Muscle of back (tissue), 11 donors: Measurements from ENCODE around the gene CRADD. TPM values are rescaled to one million over a fixed set of nuclear protein-coding genes. Genes with fewer than 3 reads are reported as not detected.
"Not testable (repeated sequence)": the region's sequence is repeated elsewhere in the genome, so short reads cannot be mapped to it uniquely, and the experiment has no call there.

Experiments
- DNase-seq, 3 donors: peaks; one replicate each; pipeline versions ENCODE4 v3.0.0 to v3.0.0-alpha.2; 2013
- polyA plus RNA-seq, 10 donors: library from polyadenylated mRNA; unstranded; fragments of 120-200 nt; gene quantifications; one replicate each; pipeline ENCODE4 v1.2.1, GENCODE V29; 2013; ENCODE audit not compliant: insufficient read length in 10 of 10

Gene CRADD
- polyA plus RNA-seq, 10 donors: 10.0 to 14.3 (median 12.4) TPM

GRCh38 chr12:93782853-93783252, 105.7 kb downstream of the CRADD start:
- no peak for DNase-seq

DNA sequence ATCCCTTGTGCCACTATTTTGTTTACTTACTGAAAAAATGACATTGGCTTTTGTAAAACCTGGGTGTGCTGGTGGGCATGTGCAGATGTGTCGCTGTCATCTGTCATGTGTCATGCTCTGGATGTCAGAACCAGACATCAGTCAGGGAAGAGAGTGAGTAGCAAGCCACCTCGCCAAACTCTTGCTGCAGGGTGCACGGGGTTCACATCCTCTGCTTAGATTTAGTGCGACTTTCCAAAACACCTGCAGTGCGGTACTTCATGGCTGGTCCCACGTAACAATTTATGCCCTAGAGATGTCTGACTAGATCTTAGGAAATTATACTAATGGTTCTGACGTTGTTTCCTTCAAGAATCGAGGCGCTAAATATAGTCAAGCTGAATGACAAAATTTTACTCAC, 106.7 kb downstream of the CRADD start:
- DNase-seq: no peak

DNA sequence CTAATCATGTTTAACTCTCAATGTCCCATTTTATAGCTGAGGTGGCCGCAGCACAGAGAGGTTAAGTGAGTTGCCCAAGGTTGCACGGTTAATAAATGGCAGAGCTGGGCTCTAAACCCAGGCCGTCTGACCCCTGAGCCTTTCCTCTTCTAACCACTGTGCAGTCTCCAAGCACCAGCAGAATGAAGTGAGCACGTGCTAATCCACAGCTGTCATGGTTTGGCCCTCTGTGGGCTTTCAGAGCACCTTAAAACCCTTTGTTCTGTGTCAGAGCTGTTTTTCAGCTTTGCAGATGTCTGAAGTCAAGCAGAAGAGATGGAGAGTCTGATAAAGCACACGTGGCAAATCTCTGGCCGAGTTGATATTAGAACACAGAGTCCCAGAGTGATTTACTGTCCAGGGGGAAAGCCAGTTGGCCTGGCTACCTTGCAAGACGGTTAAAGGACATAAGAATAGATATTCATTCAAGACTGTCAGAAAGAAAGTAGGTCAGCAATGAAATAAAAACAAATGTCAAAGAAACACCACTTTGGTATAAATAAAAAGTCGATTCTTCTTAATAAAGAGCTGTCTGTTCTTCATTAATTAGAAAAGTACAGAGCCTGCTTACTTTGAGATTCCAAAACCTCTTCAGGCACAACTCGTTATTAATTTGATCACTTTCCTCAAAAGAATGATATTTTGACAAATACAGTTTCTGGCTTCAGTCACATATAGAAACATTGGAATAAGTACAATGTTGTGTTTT, 107.3 kb downstream of the CRADD start:
- peak; percentile 28 to 70 (median 60) for DNase-seq

- DNase-seq: peak in 1 of 3 donors; percentile 94
Measured at GRCh38 chr12:93785249-93786010, 108.3 kb downstream of the CRADD start.

DNA sequence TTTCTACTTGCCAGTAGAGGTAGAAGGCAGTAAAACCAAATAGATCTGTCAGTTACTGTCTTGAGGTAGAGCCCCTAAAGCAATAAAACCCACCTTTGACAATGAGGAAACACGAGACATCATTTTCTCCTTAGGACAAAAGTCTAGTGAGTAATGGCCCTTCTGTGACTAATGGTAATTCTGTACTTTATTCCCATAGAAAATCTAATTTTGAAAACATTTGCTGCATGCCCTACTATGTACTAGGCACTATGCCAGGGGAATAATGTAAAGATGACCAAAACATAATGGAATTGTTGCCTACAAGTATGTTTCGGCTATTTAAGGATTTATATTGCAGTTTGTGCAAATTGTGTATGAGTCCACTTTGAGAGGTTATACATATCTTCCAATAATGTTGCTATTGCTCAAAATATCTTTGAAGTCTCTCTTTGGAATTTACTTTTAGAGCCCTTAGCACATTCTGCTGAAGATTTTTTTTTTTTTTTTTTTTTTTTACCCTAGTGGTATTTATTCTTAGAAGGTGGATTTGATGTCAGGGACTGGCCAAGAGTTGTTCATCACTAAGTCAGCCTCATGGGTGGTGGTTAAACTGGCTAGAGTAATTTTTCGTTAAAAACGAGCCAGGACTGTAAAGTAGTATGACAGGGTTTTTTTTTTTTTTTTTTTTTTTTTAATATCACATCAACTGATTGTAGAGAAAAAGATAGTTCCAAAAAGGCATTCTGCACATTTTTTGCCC, 109.7 kb downstream of the CRADD start:
- DNase-seq: no peak

DNA sequence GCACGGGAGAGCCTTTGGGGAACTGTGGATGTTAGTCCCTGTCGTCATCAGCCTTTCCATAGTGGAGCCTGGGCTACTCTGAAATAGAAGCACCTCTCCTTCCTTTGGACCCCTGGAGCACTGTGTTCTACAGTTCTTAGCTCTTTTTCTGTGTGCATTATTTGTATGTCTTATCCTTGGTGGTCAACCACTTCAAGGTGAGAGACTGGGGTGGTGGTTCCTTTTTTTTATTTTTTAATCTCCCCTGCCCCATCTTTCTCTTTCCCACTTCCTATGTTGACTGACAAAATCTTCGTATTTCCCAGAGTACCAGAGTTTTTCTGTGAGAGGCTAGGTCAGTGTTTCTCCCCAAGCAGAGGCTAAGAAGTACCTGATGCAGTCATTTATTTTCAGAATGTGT, 111.7 kb downstream of the CRADD start:
- no peak for DNase-seq

- DNase-seq: no peak
Measured at GRCh38 chr12:93789767-93790166, 112.6 kb downstream of the CRADD start.

DNA sequence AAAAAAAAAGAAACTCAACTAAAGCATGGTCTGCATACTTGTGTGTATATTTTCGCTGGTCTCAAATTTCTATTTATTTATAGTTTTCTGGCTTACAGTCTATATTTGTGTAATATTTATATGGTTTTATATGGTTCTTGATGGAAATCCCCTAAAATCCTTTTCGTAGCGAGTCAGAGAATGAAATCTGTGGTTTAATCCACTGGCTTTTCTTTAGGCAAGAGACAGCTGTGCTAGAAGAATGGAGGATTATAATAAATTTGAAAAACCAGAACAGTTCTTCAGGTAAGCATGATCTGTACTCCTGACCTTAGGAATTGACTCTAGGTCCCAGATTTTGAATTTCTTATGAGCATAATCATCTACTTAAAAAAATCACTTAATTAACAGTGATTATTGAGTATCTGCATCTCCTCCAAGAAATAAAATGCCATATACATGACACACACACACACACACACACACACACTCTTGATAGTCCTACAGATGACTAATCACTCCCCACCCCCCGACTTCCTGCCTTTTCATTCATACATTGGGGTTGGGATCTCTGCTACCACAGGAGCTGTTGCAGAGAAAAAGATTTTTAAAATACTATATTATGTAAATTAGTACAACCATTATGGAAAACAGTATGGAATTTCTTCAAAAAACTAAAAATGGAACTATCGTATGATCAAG, 113.4 kb downstream of the CRADD start:
- DNase-seq: peak in 1 of 3 donors; percentile 83

DNA sequence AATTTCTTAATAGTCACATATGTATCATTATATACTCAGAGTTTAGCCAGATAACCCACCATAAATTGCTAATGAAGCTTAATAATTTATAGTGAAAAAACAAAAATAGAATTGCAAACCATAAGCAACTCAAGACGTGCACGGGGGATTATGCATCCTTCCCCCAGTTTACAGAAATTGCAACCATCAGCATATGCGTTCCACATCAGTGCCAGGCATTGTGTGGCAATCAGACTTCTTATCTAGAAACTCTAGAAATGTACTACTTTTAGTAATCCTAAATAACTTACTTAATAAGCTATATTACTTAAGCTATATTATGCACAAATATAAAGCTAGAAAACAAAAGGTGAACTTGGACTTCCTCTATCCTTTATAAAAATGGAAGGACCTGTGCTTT, 115.8 kb downstream of the CRADD start:
- no peak for DNase-seq

DNA sequence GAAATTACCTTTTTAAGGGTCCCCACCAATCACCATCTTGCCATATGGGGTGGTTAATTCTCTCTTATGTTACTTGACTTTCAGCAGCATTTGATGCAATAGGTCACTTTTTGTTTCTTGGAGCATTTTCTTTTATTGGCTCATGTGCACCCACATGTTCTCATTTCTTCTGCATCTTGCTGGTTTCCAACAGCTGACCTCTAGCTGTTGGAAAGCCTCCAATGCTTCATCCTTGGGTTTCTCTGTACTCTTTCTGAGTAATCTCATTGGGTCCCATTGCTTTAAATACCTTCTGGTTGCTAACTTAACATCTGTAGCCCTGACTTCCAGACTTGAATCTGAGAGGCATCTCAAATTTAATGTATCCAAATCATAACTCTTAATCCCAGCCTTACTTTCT, 116.8 kb downstream of the CRADD start:
- no peak for DNase-seq

- no peak for DNase-seq
Measured at GRCh38 chr12:93794738-93795137, 117.6 kb downstream of the CRADD start.

GRCh38 chr12:93795352-93795751, 118.2 kb downstream of the CRADD start:
- no peak for DNase-seq

DNA sequence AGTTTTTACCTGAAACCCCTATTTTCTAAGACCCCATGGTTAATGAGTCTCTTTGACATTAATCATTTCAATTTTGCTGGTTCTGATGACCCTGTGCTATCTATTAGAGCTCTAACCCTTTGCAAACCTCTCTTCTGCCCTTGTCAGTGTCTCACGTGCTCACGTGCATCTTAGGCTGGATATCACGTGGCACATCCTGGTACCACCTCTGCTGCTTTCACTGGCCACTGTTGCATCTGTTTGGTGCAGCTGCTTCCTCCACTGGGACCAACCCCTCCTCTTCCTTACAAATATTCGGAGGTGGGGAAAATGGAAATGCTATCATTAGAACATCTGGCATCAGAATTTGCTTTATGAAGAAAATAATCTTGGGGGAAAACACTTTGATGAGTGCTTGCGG, 119.6 kb downstream of the CRADD start:
- DNase-seq: no peak

DNA sequence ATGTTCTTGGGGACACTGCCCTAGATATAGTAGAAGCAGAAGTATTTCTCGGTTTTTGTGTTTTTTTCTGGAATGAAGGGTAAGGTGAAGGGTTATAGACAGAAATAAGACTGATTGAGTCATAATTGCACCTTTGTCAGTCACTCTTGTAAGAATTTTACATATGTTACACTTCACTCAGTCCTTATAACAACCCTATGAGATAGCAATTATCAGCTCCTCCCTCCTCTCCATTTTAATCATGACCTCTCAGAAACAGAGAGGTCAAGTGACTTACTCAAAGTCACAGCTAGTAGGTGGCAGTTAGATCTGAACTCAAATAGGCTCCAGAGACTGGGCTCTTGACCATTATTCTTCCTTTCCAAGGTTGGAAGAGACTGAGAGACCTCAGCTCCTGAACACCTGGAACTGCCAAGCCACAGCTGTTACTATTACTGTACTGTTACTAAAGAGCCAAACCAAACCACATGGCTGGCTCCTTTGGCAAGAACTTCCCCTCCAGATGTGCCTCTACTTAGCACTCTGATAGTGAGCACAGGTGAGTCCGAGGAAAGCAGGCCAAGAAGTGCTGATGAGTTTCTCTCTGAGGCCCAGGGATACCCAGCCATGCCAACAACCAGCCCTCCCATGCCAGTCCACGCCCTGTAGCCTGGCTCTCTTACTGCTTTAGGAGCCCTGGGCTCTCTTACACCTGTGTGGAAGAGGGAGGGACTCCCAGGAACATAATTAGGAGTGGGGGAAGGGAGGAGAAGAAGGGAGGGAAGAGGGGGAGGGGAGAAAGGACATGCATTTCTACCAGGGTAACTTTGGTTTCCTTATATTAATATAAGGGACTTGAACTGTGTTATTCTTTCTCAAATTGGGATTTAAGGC, 121.3 kb downstream of the CRADD start:
- no peak for DNase-seq

- DNase-seq: not testable (repeated sequence)
Measured at GRCh38 chr12:93801666-93802065, 124.5 kb downstream of the CRADD start.

DNA sequence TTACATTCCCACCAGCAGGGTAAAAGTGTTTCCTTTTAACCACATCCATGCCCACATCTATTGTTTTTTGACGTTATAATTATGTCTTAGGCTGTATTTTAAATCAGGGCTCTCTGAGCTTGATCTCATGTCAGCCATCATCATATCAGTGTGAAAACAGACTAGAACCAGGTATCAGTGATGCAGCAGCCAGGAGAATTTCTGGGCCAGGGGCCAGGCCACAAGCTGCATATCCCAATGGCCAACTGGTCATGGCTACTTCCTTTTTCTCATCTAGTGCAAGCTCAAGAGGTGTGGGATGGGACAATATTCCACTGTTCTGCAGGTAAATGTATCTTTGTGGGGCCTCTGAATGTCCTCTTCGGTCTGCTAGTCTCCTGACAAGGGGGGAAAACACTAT, 125.1 kb downstream of the CRADD start:
- DNase-seq: no peak

DNA sequence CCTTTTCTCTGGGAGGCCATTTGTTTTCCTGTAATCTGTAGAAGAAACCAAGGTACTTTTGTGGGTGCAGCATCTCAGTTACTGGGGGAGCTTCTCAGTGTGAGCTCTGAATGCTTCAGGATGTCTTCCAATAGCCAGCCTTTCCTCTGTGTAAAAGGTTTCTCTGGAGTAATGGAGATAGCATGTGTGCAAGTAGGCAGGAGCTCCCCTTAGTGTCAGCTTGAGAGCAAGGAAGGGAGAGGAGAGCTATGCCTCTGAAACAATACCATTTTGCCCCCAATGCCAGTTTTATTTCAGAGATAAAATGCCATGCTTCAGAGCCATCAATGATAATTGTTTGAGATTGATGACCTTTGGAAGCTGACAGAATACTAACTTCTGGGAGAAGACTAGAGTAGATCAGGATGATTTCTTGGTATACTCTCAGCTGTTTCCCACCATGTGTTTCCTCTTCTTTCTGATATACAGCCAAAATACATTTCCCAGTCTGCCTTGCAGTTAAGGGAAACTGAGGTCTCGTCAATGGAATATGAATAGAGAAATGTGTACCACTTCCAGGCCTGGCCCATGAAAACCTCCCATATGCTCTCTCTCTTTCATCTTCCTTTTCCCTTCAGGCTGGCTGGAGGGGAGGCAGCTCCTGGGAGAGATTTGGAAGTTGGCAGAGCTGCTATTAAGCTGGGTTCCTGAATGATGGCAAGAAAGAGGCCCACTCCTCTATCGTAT, 125.7 kb downstream of the CRADD start:
- DNase-seq: no peak

DNA sequence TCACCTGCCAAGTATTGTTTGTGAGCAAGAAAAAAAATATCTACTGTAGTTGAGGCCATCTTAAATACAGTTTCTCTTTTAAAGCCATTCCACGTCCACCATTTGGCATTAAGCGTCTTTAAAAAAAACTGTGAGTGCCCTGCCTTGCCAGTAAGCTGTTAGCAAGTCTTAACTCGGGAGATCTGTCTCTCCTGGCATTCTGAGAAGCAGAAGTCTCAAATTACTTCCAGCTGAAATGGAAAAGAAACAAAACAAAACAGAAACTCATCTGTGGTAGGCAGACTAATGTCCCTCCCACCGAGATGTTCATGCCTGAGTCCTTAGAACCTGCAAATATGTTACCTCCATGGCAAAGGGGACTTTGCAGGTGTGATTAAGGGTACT, 126.2 kb downstream of the CRADD start:
- peak in 1 of 3 donors; percentile 71 for DNase-seq

DNA sequence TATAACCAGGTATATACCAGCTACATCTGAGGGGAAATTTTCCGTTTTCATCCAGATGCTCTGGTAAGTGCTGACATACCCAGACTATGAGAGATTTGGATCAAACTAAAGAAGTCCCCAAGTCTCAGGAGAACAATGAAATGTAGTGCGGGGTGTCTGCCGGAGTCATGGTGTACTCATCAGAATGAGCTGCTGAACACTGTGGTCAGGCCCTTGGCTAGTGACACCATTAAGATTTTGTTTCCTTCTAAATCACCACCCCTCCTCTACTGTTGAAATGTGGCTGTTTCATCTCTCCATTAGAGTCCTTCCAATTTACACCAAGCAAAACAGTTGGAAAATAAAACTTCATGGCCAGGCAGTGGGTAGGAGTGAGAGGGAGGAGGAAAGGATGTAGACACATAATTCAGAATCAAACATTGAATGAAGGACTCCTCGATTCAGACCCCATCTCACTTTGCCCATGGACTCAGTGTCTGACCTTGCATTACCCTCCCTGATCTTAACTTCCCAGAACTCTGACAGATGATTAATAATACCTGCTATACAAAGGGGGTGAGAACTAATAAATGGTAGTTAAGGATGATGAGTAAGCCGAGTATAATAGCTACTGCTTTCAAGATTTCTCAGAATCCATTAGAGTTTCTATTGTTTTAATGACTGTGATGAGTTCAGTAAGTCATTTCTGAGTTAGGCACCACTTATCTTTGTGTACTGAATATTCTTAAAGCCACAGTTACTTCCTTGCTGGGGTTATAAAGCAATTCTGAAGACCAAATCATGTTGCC, 127.4 kb downstream of the CRADD start:
- DNase-seq: no peak
